Spleen (tissue), 11 donors: ENCODE measurements around the gene MAP2. TPM values are rescaled to one million over a fixed set of nuclear protein-coding genes. Genes with fewer than 3 reads are reported as not detected.

Experiments
- DNase-seq: peaks from one replicate; pipeline ENCODE4 v3.0.0-alpha.2; 2020
- H3K27ac ChIP-seq, 8 donors: fragments of 200-600 bp; sonication (generic) in 7 of 8; 1 replicate in 4 of 8; 2 replicates in 4 of 8; pipeline versions ENCODE4 v1.5.0 to v1.8.0; 2016 to 2021; ENCODE audit warnings: inconsistent platforms in 4 of 8, mild to moderate bottlenecking in 4 of 8, moderate library complexity in 1 of 8
- H3K27me3 ChIP-seq, 7 donors: fragments of 200-600 bp; sonication (generic) in 6 of 7; replicated peaks in 1 of 7; 1 replicate in 4 of 7; 2 replicates in 3 of 7; pipeline versions ENCODE4 v1.5.0 to v1.8.0; 2016 to 2021; ENCODE audit warnings: inconsistent platforms in 3 of 7, mild to moderate bottlenecking in 1 of 7
- H3K36me3 ChIP-seq, 6 donors: fragments of 200-600 bp; sonication (generic) in 5 of 6; 1 replicate in 4 of 6; 2 replicates in 2 of 6; pipeline versions ENCODE4 v1.5.0 to v1.8.0; 2016 to 2021; ENCODE audit warnings: inconsistent platforms in 2 of 6
- H3K4me1 ChIP-seq, 6 donors: fragments of 200-600 bp; sonication (generic) in 5 of 6; 1 replicate in 3 of 6; 2 replicates in 3 of 6; pipeline versions ENCODE4 v1.5.0 to v1.8.0; 2016 to 2021; ENCODE audit warnings: inconsistent platforms in 3 of 6
- H3K4me3 ChIP-seq, 8 donors: fragments of 200-600 bp; sonication (generic) in 7 of 8; 1 replicate in 4 of 8; 2 replicates in 4 of 8; pipeline versions ENCODE4 v1.5.0 to v1.8.0; 2016 to 2021; ENCODE audit warnings: inconsistent platforms in 4 of 8, mild to moderate bottlenecking in 4 of 8, moderate library complexity in 2 of 8
- H3K9me3 ChIP-seq, 8 donors: fragments of 200-600 bp; sonication (generic) in 7 of 8; 1 replicate in 4 of 8; 2 replicates in 4 of 8; pipeline versions ENCODE4 v1.5.0 to v1.8.0; 2016 to 2021; ENCODE audit warnings: inconsistent platforms in 4 of 8
- CTCF ChIP-seq, 11 experiments: fragments of 200-600 bp in 7 of 11; fragments of 450-650 bp in 4 of 11; sonication (generic) in 4 of 11; IDR thresholded peaks in 8 of 11; conservative IDR thresholded peaks in 3 of 11; 1 replicate in 7 of 11; 2 replicates in 4 of 11; pipeline versions ENCODE4 v1.4.0 to v1.8.0; 2016 to 2021; ENCODE audit warnings: antibody characterized with exemption in 11 of 11, inconsistent platforms in 4 of 11, mild to moderate bottlenecking in 1 of 11
- POLR2A ChIP-seq, 3 donors: fragments of 450-650 bp; IDR thresholded peaks; one replicate each; pipeline ENCODE4 v1.5.1; 2017; ENCODE audit warnings: antibody characterized with exemption in 3 of 3, mild to moderate bottlenecking in 1 of 3
- POLR2AphosphoS5 ChIP-seq, 3 donors: sonication (generic); formaldehyde crosslinking; IDR thresholded peaks; one replicate each; pipeline ENCODE4 v1.5.1; 2017; ENCODE audit warnings: antibody characterized with exemption in 3 of 3
- WGBS, 5 donors: extraction: QIAGEN DNeasy Blood & Tissue Kit in 3 of 5; methylation state at CpG; one replicate each; pipeline versions ENCODE4 v1.1.5 to v1.1.7; 2013 to 2018; 5-methylcytosine and 5-hydroxymethylcytosine counted together
- intact Hi-C: fragments of 100-400 bp; cut with DNase I; formaldehyde crosslinking; loops from one replicate; pipeline ENCODE4 v1.15.0; 2023; ENCODE audit warnings: low total_unique reads
- polyA plus RNA-seq, 3 donors: library from polyadenylated mRNA; stranded (reverse); fragments of 200-250 nt; gene quantifications; one replicate each; pipeline ENCODE4 v1.2.1, GENCODE V29; 2013
- total RNA-seq, 7 donors: library from RNA; depleted of rRNA in 3 of 7; stranded (reverse); fragments of >200 nt in 3 of 7; fragmentation: NEBNext Ultra II Directional in 4 of 7; extraction: Animal tissue kit (Norgen Biotek cat#: 25700) in 4 of 7; gene quantifications; one replicate each; pipeline versions ENCODE4 v1.1.0 to v1.2.1, GENCODE V29; 2016 to 2021
- donor health status: healthy with polysubstance abuse.
- donor health status: DM: no; HTN: no; CAD: no; lungs with moderate emphysema.
- donor health status: DM: no; HTN: no; CAD: no.
- donor health status: Bipolar disorder and iron deficiency.
- donor health status: healthy.
- donor health status: DM: no; HTN: no; CAD: no.
- donor health status: DM: yes; HTN: yes; CAD: no.

MAP2 gene
- total and polyA plus RNA-seq, 10 donors, result 0.38 to 5.0 (median 1.9) TPM

- no peak for DNase-seq
- Histone ChIP-seq H3K4me1 (no peaks in the 10 kb centered on the region), H3K27me3 (no peaks in the 10 kb centered on the region), H3K27ac (no peak overlapping the region), H3K9me3 (no peaks in the 10 kb centered on the region), H3K36me3 (no peaks in the 10 kb centered on the region), H3K4me3 (no peak overlapping the region)
- TF ChIP-seq CTCF (IDR thresholded peaks at IDR 0.05 in 8 of 11, conservative IDR thresholded peaks at IDR 0.05 in 3 of 11), result no peak
- no peak for TF ChIP-seq POLR2A (IDR thresholded peaks at IDR 0.05)
- no peak for TF ChIP-seq POLR2AphosphoS5 (IDR thresholded peaks at IDR 0.05)
- intact Hi-C loops, result no loop called here
These were observed 32.6 kb downstream of the MAP2 start for GRCh38 chr2:209456489-209456888.

- no peaks in the 10 kb centered on the region for H3K27me3 ChIP-seq
- H3K4me3 ChIP-seq, result no peak overlapping the region
- 64 to 86% (median 77%) methylated on average over 3 of the region's 3 CpGs for WGBS, 5 donors
- intact Hi-C loops, result no loop called here
- no peak overlapping the region for H3K27ac ChIP-seq
- no peaks in the 10 kb centered on the region for H3K9me3 ChIP-seq
- no peak for DNase-seq
- H3K4me1 ChIP-seq, result no peaks in the 10 kb centered on the region
- no peaks in the 10 kb centered on the region for H3K36me3 ChIP-seq
- TF ChIP-seq POLR2A (IDR thresholded peaks at IDR 0.05) (no peak), CTCF (IDR thresholded peaks at IDR 0.05 in 8 of 11, conservative IDR thresholded peaks at IDR 0.05 in 3 of 11) (no peak), POLR2AphosphoS5 (IDR thresholded peaks at IDR 0.05) (no peak)
These were observed 34.4 kb downstream of the MAP2 start for GRCh38 chr2:209458008-209458979.

- no peaks in the 10 kb centered on the region for H3K27me3 ChIP-seq
- no peaks in the 10 kb centered on the region for H3K4me1 ChIP-seq
- intact Hi-C loops, result no loop called here
- no peak for DNase-seq
- no peak overlapping the region for H3K4me3 ChIP-seq
- H3K36me3 ChIP-seq, result no peaks in the 10 kb centered on the region
- WGBS, 5 donors, result 84 to 92% (median 90%) methylated on average over 2 of the region's 2 CpGs
- no peak for TF ChIP-seq POLR2A (IDR thresholded peaks at IDR 0.05)
- TF ChIP-seq POLR2AphosphoS5 (IDR thresholded peaks at IDR 0.05), result no peak
- TF ChIP-seq CTCF (IDR thresholded peaks at IDR 0.05 in 8 of 11, conservative IDR thresholded peaks at IDR 0.05 in 3 of 11), result no peak
- H3K27ac ChIP-seq, result no peak overlapping the region
- H3K9me3 ChIP-seq, result no peaks in the 10 kb centered on the region
These were observed 35.5 kb downstream of the MAP2 start for GRCh38 chr2:209459359-209459758.

GRCh38 chr2:209460151-209460761, 36.4 kb downstream of the MAP2 start:
- TF ChIP-seq POLR2A (IDR thresholded peaks at IDR 0.05) (no peak), CTCF (IDR thresholded peaks at IDR 0.05 in 8 of 11, conservative IDR thresholded peaks at IDR 0.05 in 3 of 11) (no peak), POLR2AphosphoS5 (IDR thresholded peaks at IDR 0.05) (no peak)
- Histone ChIP-seq H3K27me3 (no peaks in the 10 kb centered on the region), H3K4me1 (no peaks in the 10 kb centered on the region), H3K27ac (no peak overlapping the region), H3K4me3 (no peak overlapping the region), H3K9me3 (no peaks in the 10 kb centered on the region), H3K36me3 (no peaks in the 10 kb centered on the region)
- intact Hi-C loops, result no loop called here
- WGBS, 5 donors, result 82 to 90% (median 88%) methylated on average over 5 of the region's 5 CpGs
- DNase-seq, result no peak
